Thoracic aorta (tissue), 2 donors: ENCODE results near the gene CABCOCO1. TPM values are rescaled to one million over a fixed set of nuclear protein-coding genes. Genes with fewer than 3 reads are reported as not detected.

Experiments
- ATAC-seq: fragments of 150-250 bp; one replicate; pipeline ENCODE4 v1.8.0; 2017; ENCODE audit warnings: low read depth; ENCODE audit not compliant: insufficient number of reproducible peaks, low FRiP score
- DNase-seq: peaks from one replicate; pipeline ENCODE4 v3.0.0-alpha.2; 2020; ENCODE audit warnings: low spot score
- H3K27ac ChIP-seq, 2 donors: fragments of 200-600 bp; sonication (generic); 1 replicate in 1 of 2; 2 replicates in 1 of 2; pipeline ENCODE4 v1.5.1; 2016; ENCODE audit warnings: mild to moderate bottlenecking in 2 of 2, moderate library complexity in 2 of 2
- H3K27me3 ChIP-seq: fragments of 200-600 bp; sonication (generic); replicated peaks from 2 replicates; pipeline ENCODE4 v1.6.0; 2016; ENCODE audit warnings: mild to moderate bottlenecking; ENCODE audit not compliant: insufficient read depth
- H3K36me3 ChIP-seq: fragments of 200-600 bp; sonication (generic); one replicate; pipeline ENCODE4 v1.5.1; 2016
- H3K4me1 ChIP-seq, 2 donors: fragments of 200-600 bp; sonication (generic); 1 replicate in 1 of 2; 2 replicates in 1 of 2; pipeline versions ENCODE4 v1.5.1 to v1.6.0; 2016; ENCODE audit warnings: low read depth in 2 of 2, mild to moderate bottlenecking in 1 of 2; ENCODE audit not compliant: control insufficient read depth in 1 of 2
- H3K4me3 ChIP-seq: fragments of 200-600 bp; sonication (generic); 2 replicates; pipeline ENCODE4 v1.5.1; 2016; ENCODE audit warnings: mild to moderate bottlenecking
- H3K9me3 ChIP-seq: fragments of 200-600 bp; sonication (generic); 2 replicates; pipeline ENCODE4 v1.5.1; 2016
- CTCF ChIP-seq: fragments of 200-600 bp; sonication (generic); IDR thresholded peaks from one replicate; pipeline ENCODE4 v1.5.1; 2019; ENCODE audit warnings: antibody characterized with exemption
- total RNA-seq, 2 donors: library from RNA; depleted of rRNA; stranded (reverse); fragments of >200 nt; gene quantifications; one replicate each; pipeline versions ENCODE4 v1.1.0 to v1.2.3, GENCODE V29; 2016

Gene CABCOCO1
- total RNA-seq, 2 donors from 2014 or later = 1.1 TPM; not detected in 1

- no peak for TF ChIP-seq CTCF
- DNase-seq (no peak), ATAC-seq (no peak)
- Histone ChIP-seq H3K9me3 (no peaks in the 10 kb centered on the region), H3K4me1 (no peaks in the 10 kb centered on the region), H3K36me3 (no peaks in the 10 kb centered on the region), H3K27ac (no peak overlapping the region), H3K27me3 (no peaks in the 10 kb centered on the region), H3K4me3 (no peak overlapping the region)
Measured at GRCh38 chr10:61766927-61767326, 104.2 kb downstream of the CABCOCO1 start.

GRCh38 chr10:61774031-61774430, 111.3 kb downstream of the CABCOCO1 start:
- Histone ChIP-seq H3K27ac (no peak overlapping the region), H3K36me3 (no peaks in the 10 kb centered on the region), H3K9me3 (no peaks in the 10 kb centered on the region), H3K4me3 (no peak overlapping the region), H3K4me1 (no peaks in the 10 kb centered on the region), H3K27me3 (no peaks in the 10 kb centered on the region)
- no peak for DNase-seq
- no peak for ATAC-seq
- TF ChIP-seq CTCF = no peak

DNA sequence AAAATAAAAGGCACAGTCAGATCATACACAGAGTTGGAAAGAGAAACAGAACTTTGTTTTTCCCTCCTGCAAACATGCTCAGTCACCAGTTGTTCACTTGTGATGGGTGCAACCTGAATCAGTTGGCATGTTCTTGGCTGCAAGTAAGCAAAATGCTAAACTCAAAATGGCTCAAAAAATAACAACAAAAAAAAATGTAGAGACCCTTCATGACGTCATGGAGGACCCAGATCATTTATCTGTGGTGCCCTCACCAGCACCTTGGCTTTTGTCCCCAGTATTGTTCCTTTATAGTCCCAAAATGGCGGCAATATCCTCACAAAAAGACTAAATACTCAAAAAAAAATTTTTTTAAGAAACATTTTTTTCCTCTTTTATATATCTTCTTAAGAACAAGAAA, 112.4 kb downstream of the CABCOCO1 start:
- no peak for TF ChIP-seq CTCF
- Histone ChIP-seq H3K27ac (no peak overlapping the region), H3K4me3 (no peak overlapping the region), H3K36me3 (no peaks in the 10 kb centered on the region), H3K27me3 (no peaks in the 10 kb centered on the region), H3K4me1 (peaks cover 0 to 7% of the 10 kb centered on the region in 2 donors), H3K9me3 (no peaks in the 10 kb centered on the region)
- ATAC-seq (no peak), DNase-seq (no peak)

GRCh38 chr10:61776615-61777266, 114.0 kb downstream of the CABCOCO1 start:
- no peak for ATAC-seq
- no peak for TF ChIP-seq CTCF
- Histone ChIP-seq H3K4me1 (peaks cover 0 to 13% of the 10 kb centered on the region in 2 donors), H3K27ac (no peak overlapping the region), H3K27me3 (no peaks in the 10 kb centered on the region), H3K9me3 (no peaks in the 10 kb centered on the region), H3K36me3 (no peaks in the 10 kb centered on the region), H3K4me3 (no peak overlapping the region)
- no peak for DNase-seq

DNA sequence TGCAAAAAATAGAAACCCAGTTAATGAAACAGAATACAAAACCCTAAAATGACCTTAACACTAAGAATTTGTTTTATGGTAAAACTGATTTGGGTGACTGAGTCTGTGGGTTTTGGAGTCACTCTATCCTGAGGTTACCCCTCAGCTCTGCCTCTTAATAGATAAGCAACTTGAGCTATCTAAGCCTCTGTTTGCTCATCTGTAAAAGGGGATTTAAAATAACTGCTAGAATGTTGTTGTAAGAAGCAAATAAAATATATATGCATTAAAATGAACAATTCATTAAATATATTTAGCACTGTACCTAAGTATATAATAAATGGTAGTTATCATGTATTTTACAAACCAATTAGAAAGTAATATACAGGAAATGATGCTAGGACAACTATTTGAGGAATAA, 115.4 kb downstream of the CABCOCO1 start:
- H3K36me3 ChIP-seq = no peaks in the 10 kb centered on the region
- H3K9me3 ChIP-seq = no peaks in the 10 kb centered on the region
- DNase-seq (no peak), ATAC-seq (no peak)
- H3K27ac ChIP-seq = no peak overlapping the region
- H3K27me3 ChIP-seq = no peaks in the 10 kb centered on the region
- TF ChIP-seq CTCF = no peak
- H3K4me1 ChIP-seq = peaks cover 0 to 13% of the 10 kb centered on the region in 2 donors
- H3K4me3 ChIP-seq = no peak overlapping the region
